ENCODE measurements around the gene PRDM2. TPM values are rescaled to one million over a fixed set of nuclear protein-coding genes. Genes with fewer than 3 reads are reported as not detected.

The PRDM2 gene
- polyA plus RNA-seq, 1 donor (not counting 4 experiments of a cell fraction or from before 2014, with no cell fraction given): 13.8 TPM

DNA sequence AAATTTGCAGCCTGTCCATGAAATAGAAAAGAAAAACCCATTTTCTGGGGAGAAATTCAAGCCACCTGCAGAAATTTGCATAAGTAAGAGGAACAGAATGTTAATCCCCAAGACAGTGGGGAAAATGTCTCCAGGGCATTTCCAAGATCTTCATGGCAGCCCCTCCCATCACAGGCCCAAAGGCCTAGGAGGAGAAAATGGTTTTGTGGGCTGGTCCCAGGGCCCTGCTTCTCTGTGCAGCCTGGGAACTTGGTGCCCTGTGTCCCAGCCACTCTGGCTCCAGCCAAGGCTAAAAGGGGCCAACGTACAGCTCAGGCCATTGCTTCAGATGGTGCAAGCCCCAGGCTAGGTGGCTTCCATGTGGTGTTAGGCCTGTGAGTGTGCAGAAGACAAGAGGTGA lies 155.6 kb downstream of the PRDM2 start:
- FAIRE-seq: no peak
- TF ChIP-seq, protein P1, sequence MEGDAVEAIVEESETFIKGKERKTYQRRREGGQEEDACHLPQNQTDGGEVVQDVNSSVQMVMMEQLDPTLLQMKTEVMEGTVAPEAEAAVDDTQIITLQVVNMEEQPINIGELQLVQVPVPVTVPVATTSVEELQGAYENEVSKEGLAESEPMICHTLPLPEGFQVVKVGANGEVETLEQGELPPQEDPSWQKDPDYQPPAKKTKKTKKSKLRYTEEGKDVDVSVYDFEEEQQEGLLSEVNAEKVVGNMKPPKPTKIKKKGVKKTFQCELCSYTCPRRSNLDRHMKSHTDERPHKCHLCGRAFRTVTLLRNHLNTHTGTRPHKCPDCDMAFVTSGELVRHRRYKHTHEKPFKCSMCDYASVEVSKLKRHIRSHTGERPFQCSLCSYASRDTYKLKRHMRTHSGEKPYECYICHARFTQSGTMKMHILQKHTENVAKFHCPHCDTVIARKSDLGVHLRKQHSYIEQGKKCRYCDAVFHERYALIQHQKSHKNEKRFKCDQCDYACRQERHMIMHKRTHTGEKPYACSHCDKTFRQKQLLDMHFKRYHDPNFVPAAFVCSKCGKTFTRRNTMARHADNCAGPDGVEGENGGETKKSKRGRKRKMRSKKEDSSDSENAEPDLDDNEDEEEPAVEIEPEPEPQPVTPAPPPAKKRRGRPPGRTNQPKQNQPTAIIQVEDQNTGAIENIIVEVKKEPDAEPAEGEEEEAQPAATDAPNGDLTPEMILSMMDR (optimal IDR thresholded peaks at IDR 0.05 in 1 of 3, IDR thresholded peaks at IDR 0.05 in 1 of 3, conservative IDR thresholded peaks at IDR 0.05 in 1 of 3; ENCODE audit: extremely low read depth in 1 of 3, insufficient read depth in 2 of 3, low read length in 3 of 3): no peak
- TF ChIP-seq EZH2 (IDR thresholded peaks at IDR 0.05; ENCODE audit: low read length): no peak
- no peak for DNase-seq (ENCODE audit: low read depth, low spot score)
- no peak overlapping the region for H3K4me2 ChIP-seq (ENCODE audit: control insufficient read depth, extremely low read depth, insufficient read depth, low read depth, low read length)
- no peak overlapping the region for H3K27ac ChIP-seq (ENCODE audit: control insufficient read depth, insufficient read depth, low read length)
- H3K4me3 ChIP-seq (ENCODE audit: control insufficient read depth in 2 of 3, extremely low read depth in 1 of 3, insufficient read depth in 2 of 3, low read depth in 1 of 3, low read length in 3 of 3): no peak overlapping the region
- H3K9ac ChIP-seq (ENCODE audit: control insufficient read depth, extremely low read depth, insufficient read depth, low read length): no peak overlapping the region
- H3K4me1 ChIP-seq (ENCODE audit: control insufficient read depth, extremely low read depth, insufficient read depth, low read length): no peaks in the 10 kb centered on the region
- H3K27me3 ChIP-seq (ENCODE audit: control insufficient read depth, extremely low read depth, insufficient read depth, low read length): no peaks in the 10 kb centered on the region
- no peaks in the 10 kb centered on the region for H3K9me1 ChIP-seq (ENCODE audit: control insufficient read depth, extremely low read depth, insufficient read depth, low read length)
- no peaks in the 10 kb centered on the region for H3K9me3 ChIP-seq (ENCODE audit: control insufficient read depth, low read depth, low read length)
- no peaks in the 10 kb centered on the region for H3K36me3 ChIP-seq (ENCODE audit: control insufficient read depth in 2 of 2, extremely low read depth in 1 of 2, insufficient read depth in 2 of 2, low read length in 2 of 2)
- no peaks in the 10 kb centered on the region for H3K79me2 ChIP-seq (ENCODE audit: control insufficient read depth, insufficient read depth, low read length)
- H2AFZ ChIP-seq (ENCODE audit: control insufficient read depth, low read length): no peak overlapping the region
- no peaks in the 10 kb centered on the region for H4K20me1 ChIP-seq (ENCODE audit: control insufficient read depth, extremely low read depth, insufficient read depth, low read length)
- dilution Hi-C loops (cut with MboI; ENCODE audit: extremely low pct_ligation_motif_present, low sequenced_read_pairs): no loop called here

DNA sequence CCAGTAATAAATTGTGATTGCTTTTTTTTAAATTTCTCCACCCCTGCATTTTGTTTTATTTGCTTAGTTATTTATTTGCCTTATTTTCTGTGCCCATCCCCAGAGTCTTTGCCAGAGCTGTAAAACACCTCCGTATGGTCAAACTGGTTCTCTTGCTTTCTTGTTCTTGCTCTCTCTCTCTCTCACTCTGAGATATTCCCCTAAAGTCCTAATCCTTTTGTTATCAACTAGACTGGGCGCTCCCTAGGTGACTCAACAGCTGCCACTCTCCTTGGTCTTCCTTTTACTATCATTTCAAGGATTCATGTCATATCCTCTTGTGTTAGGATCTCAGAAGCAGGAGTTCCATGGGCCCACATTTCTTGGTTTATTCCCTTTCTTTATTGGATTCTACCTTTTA lies 160.0 kb downstream of the PRDM2 start:
- DNase-seq (ENCODE audit: low read depth, low spot score) (no peak), FAIRE-seq (no peak)
- TF ChIP-seq, protein P1 (optimal IDR thresholded peaks at IDR 0.05 in 1 of 3, IDR thresholded peaks at IDR 0.05 in 1 of 3, conservative IDR thresholded peaks at IDR 0.05 in 1 of 3; ENCODE audit: extremely low read depth in 1 of 3, insufficient read depth in 2 of 3, low read length in 3 of 3): no peak
- no peak for TF ChIP-seq EZH2 (IDR thresholded peaks at IDR 0.05; ENCODE audit: low read length)

More for the DNA sequence above, 160.0 kb downstream of the PRDM2 start:
- Histone ChIP-seq H3K4me2 (ENCODE audit: control insufficient read depth, extremely low read depth, insufficient read depth, low read depth, low read length) (no peak overlapping the region), H4K20me1 (ENCODE audit: control insufficient read depth, extremely low read depth, insufficient read depth, low read length) (no peaks in the 10 kb centered on the region), H3K9me3 (ENCODE audit: control insufficient read depth, low read depth, low read length) (no peaks in the 10 kb centered on the region), H3K27ac (ENCODE audit: control insufficient read depth, insufficient read depth, low read length) (no peak overlapping the region), H3K9ac (ENCODE audit: control insufficient read depth, extremely low read depth, insufficient read depth, low read length) (no peak overlapping the region), H3K4me3 (ENCODE audit: control insufficient read depth in 2 of 3, extremely low read depth in 1 of 3, insufficient read depth in 2 of 3, low read depth in 1 of 3, low read length in 3 of 3) (no peak overlapping the region), H3K27me3 (ENCODE audit: control insufficient read depth, extremely low read depth, insufficient read depth, low read length) (no peaks in the 10 kb centered on the region), H3K79me2 (ENCODE audit: control insufficient read depth, insufficient read depth, low read length) (no peaks in the 10 kb centered on the region), H3K4me1 (ENCODE audit: control insufficient read depth, extremely low read depth, insufficient read depth, low read length) (no peaks in the 10 kb centered on the region), H3K9me1 (ENCODE audit: control insufficient read depth, extremely low read depth, insufficient read depth, low read length) (no peaks in the 10 kb centered on the region), H2AFZ (ENCODE audit: control insufficient read depth, low read length) (no peak overlapping the region), H3K36me3 (ENCODE audit: control insufficient read depth in 2 of 2, extremely low read depth in 1 of 2, insufficient read depth in 2 of 2, low read length in 2 of 2) (no peaks in the 10 kb centered on the region)
- dilution Hi-C loops (cut with MboI; ENCODE audit: extremely low pct_ligation_motif_present, low sequenced_read_pairs): no loop called here

Data from keratinocyte (primary cell).